Psoas muscle (tissue), 8 donors: Measurements from ENCODE around the gene NXPH2. TPM values are rescaled to one million over a fixed set of nuclear protein-coding genes. Genes with fewer than 3 reads are reported as not detected.

ENCODE experiments used
- ATAC-seq, 4 donors: fragments of 200-7000 bp; cut with Tn5 transposase; one replicate each; pipeline ENCODE4 v1.9.1; 2020; ENCODE audit warnings: moderate library complexity in 3 of 4, mild to moderate bottlenecking in 2 of 4
- DNase-seq, 2 donors: peaks; one replicate each; pipeline ENCODE4 v3.0.0-alpha.2; 2020
- H3K27ac ChIP-seq: fragments of 200-600 bp; one replicate; pipeline ENCODE4 v1.8.0; 2022
- H3K27me3 ChIP-seq, 3 donors: fragments of 200-600 bp in 1 of 3; one replicate each; pipeline versions ENCODE4 v1.6.1 to v1.8.0; 2013 to 2022; ENCODE audit warnings: low read length in 2 of 3, mild to moderate bottlenecking in 2 of 3, moderate library complexity in 1 of 3; ENCODE audit not compliant: insufficient read depth in 3 of 3
- H3K36me3 ChIP-seq, 2 donors: fragments of 200-600 bp in 1 of 2; one replicate each; pipeline versions ENCODE4 v1.6.1 to v1.8.0; 2013 to 2022; ENCODE audit warnings: low read depth in 1 of 2, mild to moderate bottlenecking in 1 of 2, moderate library complexity in 1 of 2; ENCODE audit not compliant: insufficient read depth in 1 of 2
- H3K4me1 ChIP-seq: fragments of 200-600 bp; one replicate; pipeline ENCODE4 v1.8.0; 2022
- H3K4me3 ChIP-seq: fragments of 200-600 bp; one replicate; pipeline ENCODE4 v1.8.0; 2022; ENCODE audit warnings: mild to moderate bottlenecking
- H3K9me3 ChIP-seq: fragments of 200-600 bp; one replicate; pipeline ENCODE4 v1.8.0; 2022
- CTCF ChIP-seq: fragments of 200-600 bp; IDR thresholded peaks from one replicate; pipeline ENCODE4 v1.8.0; 2022; ENCODE audit warnings: antibody characterized with exemption
- WGBS, 3 donors: extraction: QIAGEN DNeasy Blood & Tissue Kit; methylation state at CpG; one replicate each; pipeline versions ENCODE4 v1.1.6 to v1.1.7; 2013; 5-methylcytosine and 5-hydroxymethylcytosine counted together
- intact Hi-C, 2 donors: fragments of 100-400 bp; cut with DNase I; formaldehyde crosslinking; loops; one replicate each; pipeline versions ENCODE4 v1.11.0 to v1.14.2; 2022
- polyA plus RNA-seq, 3 donors: library from polyadenylated mRNA; stranded (reverse); fragments of 200-250 nt; gene quantifications; one replicate each; pipeline ENCODE4 v1.2.3, GENCODE V29; 2013
- total RNA-seq, 4 donors: library from RNA; stranded (reverse); fragmentation: NEBNext Ultra II Directional in 2 of 4; extraction: Animal tissue kit (Norgen Biotek cat#: 25700) in 2 of 4; gene quantifications; one replicate each; pipeline versions ENCODE4 v1.2.1 to v1.2.4, GENCODE V29; 2021 to 2023
- donor health status: healthy with polysubstance abuse.
- donor health status: DM: no; HTN: no; CAD: no; lungs with moderate emphysema.
- donor health status: Bipolar disorder and iron deficiency.
- donor health status: healthy.
- donor health status: DM: yes; HTN: yes; CAD: no.
- donor health status: DM: no; HTN: no; CAD: no.
- donor health status: DM: no; HTN: no; CAD: no.
- donor health status: DM: yes; HTN: yes; CAD: no.

The NXPH2 gene
- total and polyA plus RNA-seq, 7 donors: 0.14 TPM; not detected in 6

- no peaks in the 10 kb centered on the region for H3K9me3 ChIP-seq
- H3K27ac ChIP-seq: no peak overlapping the region
- no peaks in the 10 kb centered on the region for H3K36me3 ChIP-seq
- 35 to 66% (median 43%) methylated on average over 2 of the region's 2 CpGs for WGBS, 3 donors
- no peaks in the 10 kb centered on the region for H3K27me3 ChIP-seq
- TF ChIP-seq CTCF: no peak
- DNase-seq (no peak), ATAC-seq (no peak)
- intact Hi-C loops: no loop called here
- H3K4me3 ChIP-seq: no peak overlapping the region
- H3K4me1 ChIP-seq: no peaks in the 10 kb centered on the region
These were observed 159.8 kb downstream of the NXPH2 start for GRCh38 chr2:138620431-138620830.
